Endothelial cell (in vitro differentiated cells): ENCODE measurements around the gene DNAJC1. TPM values are rescaled to one million over a fixed set of nuclear protein-coding genes. Genes with fewer than 3 reads are reported as not detected.

ENCODE experiments used
- DNase-seq: peaks from one replicate; pipeline ENCODE4 v3.0.0; 2021; ENCODE audit warnings: low spot score
- H3K27ac Mint-ChIP-seq: one replicate; pipeline ENCODE4 v1.8.0; 2021; ENCODE audit warnings: mixed read lengths, inconsistent platforms; ENCODE audit not compliant: unreplicated experiment
- H3K27me3 Mint-ChIP-seq: one replicate; pipeline ENCODE4 v1.8.0; 2021; ENCODE audit warnings: mild to moderate bottlenecking, moderate library complexity, mixed read lengths, inconsistent platforms; ENCODE audit not compliant: unreplicated experiment
- H3K36me3 Mint-ChIP-seq: one replicate; pipeline ENCODE4 v1.8.0; 2021; ENCODE audit warnings: mild to moderate bottlenecking, low read depth, mixed read lengths, inconsistent platforms; ENCODE audit not compliant: unreplicated experiment
- H3K4me1 Mint-ChIP-seq: one replicate; pipeline ENCODE4 v1.8.0; 2021; ENCODE audit warnings: mild to moderate bottlenecking, mixed read lengths, inconsistent platforms; ENCODE audit not compliant: unreplicated experiment
- H3K4me3 Mint-ChIP-seq: one replicate; pipeline ENCODE4 v1.8.0; 2021; ENCODE audit warnings: mild to moderate bottlenecking, mixed read lengths, inconsistent platforms; ENCODE audit not compliant: unreplicated experiment
- H3K9me3 Mint-ChIP-seq: one replicate; pipeline ENCODE4 v1.8.0; 2021; ENCODE audit warnings: mixed read lengths, inconsistent platforms; ENCODE audit not compliant: unreplicated experiment
- CTCF ChIP-seq: fragments of 200-600 bp; sonication (generic); IDR thresholded peaks from one replicate; pipeline ENCODE4 v1.5.0; 2021; ENCODE audit warnings: antibody characterized with exemption; ENCODE audit not compliant: unreplicated experiment
- total RNA-seq: library from RNA; stranded (reverse); fragmentation: NEBNext Ultra II Directional; extraction: Animal tissue kit (Norgen Biotek cat#: 25700); gene quantifications from one replicate; pipeline ENCODE4 v1.2.1, GENCODE V29; 2021; ENCODE audit not compliant: unreplicated experiment

The DNAJC1 gene
- total RNA-seq, 1 donor from 2014 or later: 32.0 TPM

- H3K4me1 Mint-ChIP-seq: peaks cover 17% of the 10 kb centered on the region
- H3K4me3 Mint-ChIP-seq: no peak overlapping the region
- no peaks in the 10 kb centered on the region for H3K36me3 Mint-ChIP-seq
- DNase-seq: peak; percentile 13
- no peak for TF ChIP-seq CTCF
- no peaks in the 10 kb centered on the region for H3K27me3 Mint-ChIP-seq
- no peak overlapping the region for H3K27ac Mint-ChIP-seq
- no peaks in the 10 kb centered on the region for H3K9me3 Mint-ChIP-seq
Measured at GRCh38 chr10:21807180-21807579, 196.3 kb downstream of the DNAJC1 start.

GRCh38 chr10:21803374-21803773 lies 200.2 kb downstream of the DNAJC1 start:
- H3K9me3 Mint-ChIP-seq: no peaks in the 10 kb centered on the region
- TF ChIP-seq CTCF: no peak
- no peak for DNase-seq
- H3K4me3 Mint-ChIP-seq: no peak overlapping the region
- H3K27ac Mint-ChIP-seq: no peak overlapping the region
- H3K36me3 Mint-ChIP-seq: peaks cover 13% of the 10 kb centered on the region
- peaks cover 36% of the 10 kb centered on the region for H3K4me1 Mint-ChIP-seq
- peaks cover 2% of the 10 kb centered on the region for H3K27me3 Mint-ChIP-seq

- Mint-ChIP-seq H3K27ac (no peak overlapping the region), H3K9me3 (no peaks in the 10 kb centered on the region), H3K27me3 (peaks cover 2% of the 10 kb centered on the region), H3K36me3 (peaks cover 16% of the 10 kb centered on the region), H3K4me3 (no peak overlapping the region), H3K4me1 (peaks cover 41% of the 10 kb centered on the region)
- no peak for DNase-seq
- TF ChIP-seq CTCF: no peak
Measured at GRCh38 chr10:21801609-21802008, 201.9 kb downstream of the DNAJC1 start.

- Mint-ChIP-seq H3K27ac (peak overlapping the region; percentile 74), H3K4me1 (peaks cover 35% of the 10 kb centered on the region), H3K4me3 (peak overlapping the region; percentile 42), H3K9me3 (no peaks in the 10 kb centered on the region), H3K36me3 (peaks cover 16% of the 10 kb centered on the region), H3K27me3 (peaks cover 2% of the 10 kb centered on the region)
- TF ChIP-seq CTCF: no peak
- no peak for DNase-seq
Measured at GRCh38 chr10:21797984-21798765, 205.4 kb downstream of the DNAJC1 start.

GRCh38 chr10:21797533-21797932 lies 206.0 kb downstream of the DNAJC1 start:
- Mint-ChIP-seq H3K27ac (peak overlapping the region; percentile 74), H3K4me3 (no peak overlapping the region), H3K36me3 (peaks cover 16% of the 10 kb centered on the region), H3K27me3 (peaks cover 2% of the 10 kb centered on the region), H3K9me3 (no peaks in the 10 kb centered on the region), H3K4me1 (peaks cover 31% of the 10 kb centered on the region)
- no peak for TF ChIP-seq CTCF
- no peak for DNase-seq
